Stimulated activated CD8-positive, alpha-beta memory T cell treated with anti-CD3 and anti-CD28 coated beads, Interleukin-7, amount 100 ng/mL, for 1 hour (primary cell): ENCODE data around the gene MB.
"Not testable (repeated sequence)": the region's sequence is repeated elsewhere in the genome, so short reads cannot be mapped to it uniquely, and the experiment has no call there.

Experiments used
- DNase-seq, 2 donors: peaks; one replicate each; pipeline ENCODE4 v3.0.0-alpha.2; 2020; ENCODE audit warnings: low read depth in 2 of 2

The MB gene

GRCh38 chr22:35617137-35617755, at the start of gene MB:
MB (minus strand) TSS chr22:35617329; CDS start chr22:35617257, 72 bp downstream.
- no peak for DNase-seq

GRCh38 chr22:35666699-35667098, 49.6 kb upstream of the MB start:
- DNase-seq: not testable (repeated sequence)

- DNase-seq: no peak
Measured at GRCh38 chr22:35664955-35665587, 47.9 kb upstream of the MB start.

DNA sequence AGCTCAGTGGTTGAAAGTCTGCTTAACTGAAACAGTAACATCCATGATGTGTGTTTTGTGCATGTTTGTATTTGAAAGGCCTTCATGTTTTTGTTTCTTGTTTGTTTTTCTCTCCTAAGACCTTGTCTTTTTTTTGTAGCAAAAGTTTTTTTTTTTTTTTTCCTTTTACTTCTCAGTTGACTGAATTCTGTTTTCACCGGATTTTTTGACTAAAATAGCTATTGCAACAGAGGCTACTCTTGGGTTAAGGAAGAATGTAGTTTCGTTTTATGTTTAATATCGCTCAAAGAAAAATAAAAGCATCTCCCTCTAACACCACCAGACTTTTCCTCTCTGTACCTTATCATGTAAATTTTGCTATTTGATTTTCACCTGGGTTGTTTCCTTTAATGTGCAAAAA, 46.2 kb upstream of the MB start:
- no peak for DNase-seq

DNA sequence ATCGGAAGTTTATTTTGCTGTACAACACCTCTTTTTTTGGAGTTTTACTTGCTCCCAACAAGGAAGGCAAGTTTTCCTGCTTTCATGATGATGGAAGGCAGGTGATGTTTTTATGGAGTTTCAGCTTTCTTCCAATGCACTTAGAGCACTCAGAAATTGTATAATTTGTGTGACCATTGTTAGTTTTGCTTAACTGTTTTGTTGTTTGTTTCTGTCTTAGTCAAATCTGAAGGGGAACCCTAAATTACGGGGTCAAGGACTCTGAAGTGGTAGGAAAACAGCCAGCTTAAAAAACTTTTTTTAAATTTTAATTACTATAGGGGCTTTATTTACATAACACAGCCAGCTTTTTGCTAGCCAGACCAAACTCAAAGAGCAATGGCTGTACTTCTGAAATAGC, 45.8 kb upstream of the MB start:
- no peak for DNase-seq

- no peak for DNase-seq
Measured at GRCh38 chr22:35661464-35661863, 44.3 kb upstream of the MB start.

DNA sequence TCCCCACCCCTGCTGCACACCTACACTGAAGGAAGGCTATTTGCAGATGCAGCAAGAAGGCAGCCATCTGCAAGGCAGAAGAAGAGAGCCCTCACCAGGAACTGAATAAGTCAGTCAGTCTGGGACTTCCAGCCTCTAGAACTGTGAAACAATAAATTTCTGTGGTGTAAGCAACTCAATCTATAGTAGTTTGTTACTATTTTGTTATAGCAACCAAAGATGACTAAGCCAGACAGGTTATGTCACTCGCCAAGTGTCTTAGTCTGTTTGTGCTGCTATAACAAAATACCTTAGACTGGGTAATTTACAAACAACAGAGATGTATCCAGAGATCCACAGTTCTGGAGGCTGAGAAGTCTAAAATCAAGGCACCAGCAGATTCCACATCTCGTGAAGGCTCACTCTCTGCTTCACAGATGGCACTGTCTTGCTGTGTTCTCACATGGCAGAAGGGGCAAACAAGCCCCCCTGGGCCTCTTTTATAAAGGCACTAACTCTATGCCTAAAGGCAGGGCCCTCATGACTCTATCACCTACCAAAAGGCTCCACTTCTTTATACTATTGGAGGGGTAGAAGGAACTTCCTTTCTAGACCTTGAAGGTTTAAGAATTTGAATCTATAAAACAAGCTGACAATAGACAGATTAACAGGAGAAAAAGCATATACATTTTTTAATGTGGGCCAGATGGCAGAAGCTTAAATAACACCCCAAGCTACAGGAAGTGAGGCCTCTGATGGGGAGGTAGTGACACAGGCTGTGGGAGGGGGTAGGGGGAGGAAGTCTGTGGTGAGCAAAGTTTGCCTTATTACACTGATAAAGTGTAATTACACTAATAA, 43.4 kb upstream of the MB start:
- DNase-seq: peak; percentile 27 to 29

DNA sequence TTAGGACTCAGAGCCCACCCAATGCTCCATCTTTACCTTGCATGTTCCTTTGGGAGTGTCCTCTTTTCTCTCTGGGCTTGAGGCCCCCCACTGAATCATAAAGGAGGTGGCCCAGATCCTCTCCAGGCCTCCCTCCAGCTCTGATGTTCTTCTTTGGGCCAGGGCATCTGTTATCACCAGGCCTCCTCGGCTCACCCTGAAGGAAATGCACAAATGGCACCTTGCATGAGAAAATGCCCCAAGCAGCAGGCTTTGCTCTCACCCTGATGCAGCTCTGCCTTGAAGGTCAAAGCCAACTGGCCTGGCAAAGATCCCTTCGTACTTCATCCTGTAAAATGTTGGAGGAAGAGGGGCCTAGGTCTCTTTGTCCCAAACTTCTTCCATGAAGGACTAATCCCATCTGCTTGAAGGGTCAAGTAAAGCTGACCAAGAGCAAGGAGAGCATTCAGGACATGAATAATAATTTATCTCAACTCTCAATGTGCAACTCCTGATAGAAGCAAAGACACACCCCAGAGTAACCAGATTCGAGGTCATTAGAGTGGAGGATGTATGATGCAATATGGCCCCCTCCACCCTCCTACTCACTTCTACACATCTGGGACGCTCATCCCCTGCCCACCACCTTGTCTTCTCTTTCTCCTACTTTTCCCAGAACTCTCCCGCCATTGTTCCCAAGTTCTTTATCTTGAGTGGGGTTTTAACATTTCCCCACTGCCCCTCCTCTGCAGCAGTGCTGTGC, 40.6 kb upstream of the MB start:
- no peak for DNase-seq

- DNase-seq: no peak
Measured at GRCh38 chr22:35656284-35656752, 39.2 kb upstream of the MB start.

GRCh38 chr22:35653824-35654223, 36.7 kb upstream of the MB start:
- no peak for DNase-seq

DNA sequence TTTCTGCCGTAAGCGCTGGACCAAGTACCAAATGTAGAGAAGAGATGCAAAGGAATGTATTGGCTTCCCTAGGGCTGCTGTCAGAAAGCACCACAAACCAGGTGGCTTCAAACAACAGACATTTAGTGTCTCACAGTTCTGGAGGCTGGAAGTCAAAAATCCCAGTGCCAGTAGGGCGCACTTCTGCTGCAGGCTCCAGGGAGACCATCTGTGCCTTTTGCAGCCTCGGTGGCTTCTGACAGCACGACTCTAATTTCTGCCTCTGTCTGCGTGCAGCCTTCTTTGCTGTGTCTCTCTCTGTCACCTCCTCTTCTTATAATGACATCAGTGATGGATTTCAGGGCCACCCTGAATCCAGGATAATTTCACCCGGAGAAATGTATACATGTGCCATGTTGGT, 34.0 kb upstream of the MB start:
- no peak for DNase-seq

- no peak for DNase-seq
Measured at GRCh38 chr22:35649636-35650250, 32.6 kb upstream of the MB start.

- no peak for DNase-seq
Measured at GRCh38 chr22:35649026-35649553, 32.0 kb upstream of the MB start.

- DNase-seq: peak; percentile 17 to 23
Measured at GRCh38 chr22:35648066-35649025, 31.2 kb upstream of the MB start, which contains the start of gene APOL6. APOL6 (plus strand) TSS chr22:35648446; CDS start chr22:35656426, 7,980 bp downstream.

DNA sequence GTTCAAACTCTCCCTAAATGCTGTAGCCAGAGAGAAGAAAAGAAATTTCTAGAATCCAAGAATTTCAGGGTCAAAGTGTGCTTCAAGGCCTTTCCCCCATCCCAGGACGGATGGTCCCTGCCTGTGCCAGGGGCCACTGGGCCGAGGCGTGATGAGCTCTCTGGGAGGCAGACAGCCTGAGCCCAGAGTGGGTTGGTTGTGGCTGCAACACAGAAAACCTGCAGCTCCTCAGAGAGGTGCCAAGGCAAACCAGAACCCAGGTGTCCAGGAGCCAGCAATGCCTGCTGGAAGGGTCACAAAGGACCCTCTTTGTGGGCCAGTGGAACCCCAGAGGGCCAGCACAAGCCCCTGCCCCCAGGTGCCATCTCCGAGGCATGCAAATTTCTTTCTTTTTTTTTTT, 28.5 kb upstream of the MB start:
- no peak for DNase-seq

DNA sequence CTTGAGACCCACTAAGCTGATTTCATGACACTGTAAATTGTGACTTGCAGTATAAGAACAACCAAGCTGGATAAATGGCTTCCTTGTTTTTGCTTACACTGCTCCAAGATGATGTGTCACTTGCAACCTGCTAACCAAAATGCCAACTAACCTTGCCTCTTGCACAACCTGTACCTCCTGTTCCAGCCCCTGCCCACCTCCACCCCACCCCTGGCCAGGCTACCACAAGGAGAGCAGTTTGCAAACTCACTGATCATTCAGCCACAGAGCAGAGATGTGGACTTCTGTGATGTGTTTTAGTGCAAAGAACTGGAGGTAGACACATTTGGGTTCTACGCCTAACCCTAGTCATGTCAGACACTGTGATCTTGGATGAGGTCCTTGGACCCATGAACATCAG, 26.9 kb upstream of the MB start:
- DNase-seq: no peak

DNA sequence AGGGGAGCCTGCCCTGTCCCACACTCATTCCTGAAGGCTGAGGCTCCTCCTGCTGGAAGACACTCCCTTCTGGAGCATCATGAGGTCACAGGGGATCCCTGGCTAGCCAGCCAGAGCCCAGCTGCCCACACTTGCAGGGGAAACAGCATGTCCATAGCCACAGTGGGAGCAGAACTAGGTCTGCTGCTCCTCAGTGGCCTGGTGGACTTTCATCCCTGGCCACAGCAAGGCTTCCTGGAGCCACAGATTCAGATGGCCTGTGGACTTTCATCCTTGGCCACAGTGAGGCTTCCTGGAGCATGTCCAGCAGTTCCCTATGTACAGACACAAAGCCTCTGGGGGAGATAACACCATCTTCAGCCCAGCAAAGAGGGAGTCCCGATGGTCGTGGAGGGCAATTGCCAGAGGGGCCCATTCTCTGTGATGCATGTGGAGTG, 25.2 kb upstream of the MB start:
- DNase-seq: no peak

- no peak for DNase-seq
Measured at GRCh38 chr22:35641494-35642120, 24.5 kb upstream of the MB start.

DNA sequence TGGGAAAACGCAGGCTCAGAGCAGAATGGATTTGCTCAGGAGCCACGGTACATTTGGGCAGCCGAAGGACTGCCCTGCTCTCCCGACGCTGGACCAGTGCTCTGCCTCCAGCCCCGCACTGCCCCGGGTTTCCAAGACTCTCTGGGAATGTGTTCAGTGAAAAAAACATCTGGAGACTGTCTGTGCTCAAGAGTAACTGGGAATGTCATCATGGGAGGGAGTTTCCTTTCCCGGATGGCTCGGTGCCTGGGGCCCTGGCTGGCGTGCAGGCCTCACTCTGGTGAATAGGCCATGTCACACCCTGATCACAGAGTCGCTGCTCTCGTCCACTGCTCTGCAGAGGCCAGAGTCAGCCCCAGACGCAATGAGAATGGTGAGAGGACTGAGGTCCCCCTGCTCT, 21.3 kb upstream of the MB start:
- no peak for DNase-seq

- DNase-seq: no peak
Measured at GRCh38 chr22:35638001-35638400, 20.9 kb upstream of the MB start.
